ENCODE data around the gene GNMT.
"Not testable (repeated sequence)": the region's sequence is repeated elsewhere in the genome, so short reads cannot be mapped to it uniquely, and the experiment has no call there.

The GNMT gene

DNA sequence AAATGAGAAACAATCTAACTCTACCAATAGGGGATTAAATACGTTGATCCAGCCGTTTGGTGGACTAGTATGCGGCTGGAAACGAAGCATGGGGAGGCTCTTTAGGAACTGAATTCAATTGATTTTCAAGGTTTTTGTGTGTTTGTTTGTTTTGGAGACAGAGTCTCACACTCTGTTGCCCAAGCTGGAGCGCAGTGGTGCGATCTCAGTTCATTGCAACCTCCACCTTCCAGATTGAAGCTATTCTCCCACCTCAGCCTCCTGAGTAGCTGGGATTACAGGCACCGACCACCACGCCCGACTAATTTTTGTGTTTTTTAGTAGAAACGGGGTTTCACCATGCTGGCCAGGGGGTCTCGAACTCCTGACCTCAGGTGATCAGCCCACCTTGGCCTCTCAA, 24.2 kb upstream of the GNMT start:
- no peaks in the 10 kb centered on the region for H3K9me3 Mint-ChIP-seq
- no peak overlapping the region for H3K4me3 Mint-ChIP-seq
- no peaks in the 10 kb centered on the region for H3K27me3 Mint-ChIP-seq (ENCODE audit: low read depth)
- H3K27ac Mint-ChIP-seq, result no peak overlapping the region
- H3K36me3 Mint-ChIP-seq (ENCODE audit: low read depth), result peaks cover 42% of the 10 kb centered on the region
- peaks cover 18% of the 10 kb centered on the region for H3K4me1 Mint-ChIP-seq (ENCODE audit: low read depth)

DNA sequence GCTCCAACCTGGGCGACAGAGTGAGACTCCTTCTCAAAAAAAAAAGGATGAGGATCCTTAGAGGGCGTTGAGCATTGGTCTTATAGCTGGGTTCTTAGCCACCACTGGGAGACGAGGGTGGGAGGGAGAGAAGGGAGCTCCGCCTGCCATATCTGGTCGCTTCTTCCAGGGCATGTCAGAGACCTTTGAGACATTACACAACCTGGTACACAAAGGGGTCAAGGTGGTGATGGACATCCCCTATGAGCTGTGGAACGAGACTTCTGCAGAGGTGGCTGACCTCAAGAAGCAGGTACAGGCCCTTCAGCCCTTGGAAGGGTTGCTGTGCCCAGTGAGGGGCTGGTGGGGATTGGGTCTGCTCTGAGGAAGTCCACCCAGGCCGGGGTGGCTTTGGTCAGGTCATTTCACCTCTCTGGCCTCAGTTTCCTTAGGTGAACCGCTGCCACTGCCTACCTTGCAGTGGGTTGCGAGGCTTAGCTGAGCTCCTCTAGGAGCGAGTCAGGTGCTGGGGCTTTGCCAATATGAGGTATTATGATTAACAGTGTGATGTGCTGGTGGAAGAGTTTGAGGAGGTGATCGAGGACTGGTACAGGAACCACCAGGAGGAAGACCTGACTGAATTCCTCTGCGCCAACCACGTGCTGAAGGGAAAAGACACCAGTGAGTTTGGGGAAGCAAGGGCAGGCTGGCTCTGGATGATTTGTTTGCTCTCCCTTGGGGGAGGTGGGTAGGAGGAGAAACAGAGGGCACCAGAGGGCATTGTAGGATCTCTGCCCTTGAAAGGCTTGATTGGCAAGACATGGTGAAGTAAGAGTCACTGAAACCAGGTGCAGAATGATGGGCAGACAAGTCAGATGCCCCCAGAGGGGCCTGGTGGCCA, 22.8 kb upstream of the GNMT start:
- Mint-ChIP-seq H3K4me1 (ENCODE audit: low read depth) (peaks cover 7% of the 10 kb centered on the region), H3K27me3 (ENCODE audit: low read depth) (no peaks in the 10 kb centered on the region), H3K9me3 (no peaks in the 10 kb centered on the region), H3K27ac (no peak overlapping the region), H3K36me3 (ENCODE audit: low read depth) (peaks cover 34% of the 10 kb centered on the region), H3K4me3 (no peak overlapping the region)

DNA sequence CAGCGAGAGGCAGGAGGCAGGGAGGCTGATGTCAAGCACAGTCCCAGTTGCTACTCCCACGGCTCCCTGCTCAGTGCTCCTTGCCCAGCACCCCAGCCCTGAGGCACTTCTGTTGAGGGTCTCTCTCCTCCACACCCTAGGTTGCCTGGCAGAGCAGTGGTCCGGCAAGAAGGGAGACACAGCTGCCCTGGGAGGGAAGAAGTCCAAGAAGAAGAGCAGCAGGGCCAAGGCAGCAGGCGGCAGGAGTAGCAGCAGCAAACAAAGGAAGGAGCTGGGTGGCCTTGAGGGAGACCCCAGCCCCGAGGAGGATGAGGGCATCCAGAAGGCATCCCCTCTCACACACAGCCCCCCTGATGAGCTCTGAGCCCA, 22.1 kb upstream of the GNMT start:
- H3K36me3 Mint-ChIP-seq (ENCODE audit: low read depth), result peaks cover 29% of the 10 kb centered on the region
- H3K4me3 Mint-ChIP-seq, result no peak overlapping the region
- peaks cover 1% of the 10 kb centered on the region for H3K4me1 Mint-ChIP-seq (ENCODE audit: low read depth)
- no peak overlapping the region for H3K27ac Mint-ChIP-seq
- no peaks in the 10 kb centered on the region for H3K27me3 Mint-ChIP-seq (ENCODE audit: low read depth)
- no peaks in the 10 kb centered on the region for H3K9me3 Mint-ChIP-seq

DNA sequence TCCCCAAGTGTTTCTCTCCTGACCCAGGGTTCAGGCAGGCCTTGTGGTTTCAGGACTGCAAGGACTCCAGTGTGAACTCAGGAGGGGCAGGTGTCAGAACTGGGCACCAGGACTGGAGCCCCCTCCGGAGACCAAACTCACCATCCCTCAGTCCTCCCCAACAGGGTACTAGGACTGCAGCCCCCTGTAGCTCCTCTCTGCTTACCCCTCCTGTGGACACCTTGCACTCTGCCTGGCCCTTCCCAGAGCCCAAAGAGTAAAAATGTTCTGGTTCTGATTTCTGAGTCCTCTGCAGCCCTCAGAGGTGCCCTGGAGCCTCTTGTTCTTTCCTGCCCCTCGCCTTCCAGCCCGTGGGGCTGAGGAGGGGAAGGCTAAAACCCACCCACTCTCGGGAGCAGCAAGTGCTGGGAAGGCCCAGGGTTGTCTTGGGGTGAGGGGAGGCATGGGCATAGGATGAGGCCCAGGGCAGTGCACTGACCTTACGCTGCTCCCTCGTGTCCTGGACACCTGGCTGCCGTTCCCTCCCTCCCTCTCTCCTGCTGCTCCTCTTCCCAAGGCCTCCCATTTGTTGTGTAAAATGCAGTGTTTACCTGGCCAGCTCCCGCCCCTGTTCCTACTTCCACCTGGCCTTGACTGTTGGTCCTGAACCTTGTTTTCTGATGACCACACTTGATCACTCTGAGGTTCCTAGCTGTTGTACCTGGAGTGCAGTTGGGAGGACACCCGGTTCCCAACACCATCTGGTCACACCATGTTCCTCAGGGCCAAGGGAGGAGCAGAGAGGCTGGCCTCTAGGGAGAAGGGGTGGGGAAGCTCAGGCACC, 21.4 kb upstream of the GNMT start:
- H3K36me3 Mint-ChIP-seq (ENCODE audit: low read depth), result peaks cover 27% of the 10 kb centered on the region
- no peaks in the 10 kb centered on the region for H3K9me3 Mint-ChIP-seq
- no peak overlapping the region for H3K27ac Mint-ChIP-seq
- H3K27me3 Mint-ChIP-seq (ENCODE audit: low read depth), result no peaks in the 10 kb centered on the region
- peaks cover 2% of the 10 kb centered on the region for H3K4me1 Mint-ChIP-seq (ENCODE audit: low read depth)
- no peak overlapping the region for H3K4me3 Mint-ChIP-seq

DNA sequence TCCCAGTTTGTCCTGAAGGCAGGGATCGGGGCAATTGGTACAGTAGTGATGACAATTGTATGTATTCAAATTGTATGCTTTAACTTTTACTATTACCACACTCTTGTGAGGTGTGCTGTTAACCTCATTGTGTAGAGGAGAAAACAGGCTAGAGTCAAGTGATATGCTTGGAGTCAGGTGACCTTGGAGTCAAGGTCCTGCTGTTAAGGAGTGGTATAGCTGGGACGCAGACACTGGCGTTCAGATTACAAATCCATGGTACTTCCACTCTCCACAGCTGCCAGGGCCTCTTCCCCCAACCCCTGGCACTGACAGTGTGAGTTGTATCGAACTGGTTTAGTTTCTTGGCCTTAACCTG, 20.8 kb upstream of the GNMT start:
- Mint-ChIP-seq H3K4me3 (no peak overlapping the region), H3K27me3 (ENCODE audit: low read depth) (no peaks in the 10 kb centered on the region), H3K27ac (no peak overlapping the region), H3K9me3 (no peaks in the 10 kb centered on the region), H3K36me3 (ENCODE audit: low read depth) (peaks cover 29% of the 10 kb centered on the region), H3K4me1 (ENCODE audit: low read depth) (peaks cover 2% of the 10 kb centered on the region)

DNA sequence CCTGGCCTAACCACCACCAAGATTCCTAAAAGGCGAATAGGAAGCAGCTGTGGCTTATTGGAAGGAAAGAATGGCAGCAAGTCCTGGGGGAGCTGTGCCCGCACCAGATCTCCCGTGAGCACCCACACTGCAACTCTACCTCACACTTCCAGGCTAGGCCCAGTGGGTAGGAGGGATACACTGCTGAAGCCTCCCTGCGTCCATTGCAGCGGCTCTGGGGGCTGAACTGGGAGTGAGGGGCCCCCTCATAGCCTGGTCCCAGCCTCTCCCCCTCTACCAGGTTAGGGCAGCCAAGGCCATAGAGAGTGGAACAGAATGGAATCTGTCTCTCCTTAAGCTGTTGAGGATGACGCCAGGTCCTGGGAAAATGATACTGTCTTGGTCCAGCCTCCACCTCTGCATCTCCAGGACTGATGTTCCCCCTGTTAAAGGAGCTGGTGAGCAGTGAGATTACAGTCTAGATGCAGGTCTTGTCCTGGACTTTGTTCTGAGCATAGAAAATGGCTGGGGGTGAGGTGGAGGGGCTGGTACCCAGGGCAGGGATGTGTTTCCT, 20.0 kb upstream of the GNMT start:
- Mint-ChIP-seq H3K36me3 (ENCODE audit: low read depth) (peaks cover 26% of the 10 kb centered on the region), H3K27ac (no peak overlapping the region), H3K9me3 (no peaks in the 10 kb centered on the region), H3K4me1 (ENCODE audit: low read depth) (peaks cover 2% of the 10 kb centered on the region), H3K27me3 (ENCODE audit: low read depth) (no peaks in the 10 kb centered on the region), H3K4me3 (no peak overlapping the region)

DNA sequence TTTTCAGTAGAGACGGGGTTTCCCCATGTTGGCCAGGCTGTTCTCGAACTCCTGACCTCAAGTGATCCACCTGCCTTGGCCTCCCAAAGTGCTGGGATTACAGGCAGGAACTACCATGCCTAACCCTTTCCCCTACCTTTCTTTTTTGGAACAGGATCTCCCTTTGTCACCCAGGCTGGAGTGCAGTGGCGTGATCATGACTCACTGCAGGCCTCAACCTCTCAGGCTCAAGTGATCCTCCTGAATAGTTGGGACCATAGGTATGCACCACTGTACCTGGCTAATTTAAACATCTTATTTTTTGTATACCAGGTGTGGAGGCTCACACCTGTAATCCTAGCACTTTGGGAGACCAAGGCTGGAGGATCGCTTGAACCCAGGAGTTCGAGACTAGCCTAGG, 19.2 kb upstream of the GNMT start:
- H3K9me3 Mint-ChIP-seq; H3K4me3 Mint-ChIP-seq; H3K27me3 Mint-ChIP-seq (ENCODE audit: low read depth); H3K4me1 Mint-ChIP-seq (ENCODE audit: low read depth); H3K27ac Mint-ChIP-seq: not testable (repeated sequence)
- H3K36me3 Mint-ChIP-seq (ENCODE audit: low read depth), result peaks cover 19% of the 10 kb centered on the region

DNA sequence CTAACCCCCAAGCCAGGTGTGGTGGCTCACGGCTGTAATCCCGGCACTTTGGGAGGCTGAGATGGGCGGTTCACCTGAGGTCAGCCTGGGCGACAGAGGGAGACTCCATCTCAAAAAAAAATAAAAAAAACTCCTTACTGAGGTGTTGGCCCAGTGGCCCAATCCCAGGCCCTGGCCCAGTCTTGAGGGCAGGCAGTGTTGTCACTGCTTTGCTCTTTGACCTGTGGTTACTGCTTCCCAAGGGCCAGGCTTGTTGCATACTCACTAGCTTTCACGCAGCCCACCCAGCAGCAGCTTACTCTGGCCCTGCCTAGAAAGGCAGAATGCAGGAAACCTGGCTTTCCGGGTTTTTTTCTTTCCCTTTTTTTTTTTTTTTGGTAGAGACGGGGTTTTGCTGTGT, 18.1 kb upstream of the GNMT start:
- H3K27me3 Mint-ChIP-seq (ENCODE audit: low read depth), result no peaks in the 10 kb centered on the region
- H3K9me3 Mint-ChIP-seq, result no peaks in the 10 kb centered on the region
- H3K36me3 Mint-ChIP-seq (ENCODE audit: low read depth), result peaks cover 19% of the 10 kb centered on the region
- H3K4me3 Mint-ChIP-seq, result no peak overlapping the region
- no peak overlapping the region for H3K27ac Mint-ChIP-seq
- peaks cover 2% of the 10 kb centered on the region for H3K4me1 Mint-ChIP-seq (ENCODE audit: low read depth)

DNA sequence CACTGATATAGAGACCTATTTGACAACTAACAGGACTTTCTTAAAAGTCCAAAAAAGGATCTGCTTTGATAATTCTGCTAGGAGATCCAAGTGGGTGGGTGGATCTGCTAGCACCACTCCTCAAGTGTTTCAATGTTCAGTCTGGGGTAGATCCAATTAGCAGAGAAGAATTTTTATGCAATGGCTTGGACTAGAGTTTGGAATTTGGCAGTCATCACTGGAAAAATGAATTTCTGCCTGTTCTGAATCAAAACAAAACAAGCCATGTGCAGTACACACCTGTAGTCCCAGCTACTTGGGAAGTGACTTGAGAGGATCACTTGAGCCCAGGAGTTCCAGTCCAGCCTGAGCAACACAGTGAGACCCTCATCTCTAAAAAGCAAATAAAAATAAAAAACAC, 12.6 kb upstream of the GNMT start:
- no peak overlapping the region for H3K27ac Mint-ChIP-seq
- H3K36me3 Mint-ChIP-seq (ENCODE audit: low read depth), result peaks cover 7% of the 10 kb centered on the region
- H3K4me3 Mint-ChIP-seq, result no peak overlapping the region
- H3K4me1 Mint-ChIP-seq (ENCODE audit: low read depth), result peaks cover 2% of the 10 kb centered on the region
- H3K27me3 Mint-ChIP-seq (ENCODE audit: low read depth), result no peaks in the 10 kb centered on the region
- H3K9me3 Mint-ChIP-seq, result no peaks in the 10 kb centered on the region

DNA sequence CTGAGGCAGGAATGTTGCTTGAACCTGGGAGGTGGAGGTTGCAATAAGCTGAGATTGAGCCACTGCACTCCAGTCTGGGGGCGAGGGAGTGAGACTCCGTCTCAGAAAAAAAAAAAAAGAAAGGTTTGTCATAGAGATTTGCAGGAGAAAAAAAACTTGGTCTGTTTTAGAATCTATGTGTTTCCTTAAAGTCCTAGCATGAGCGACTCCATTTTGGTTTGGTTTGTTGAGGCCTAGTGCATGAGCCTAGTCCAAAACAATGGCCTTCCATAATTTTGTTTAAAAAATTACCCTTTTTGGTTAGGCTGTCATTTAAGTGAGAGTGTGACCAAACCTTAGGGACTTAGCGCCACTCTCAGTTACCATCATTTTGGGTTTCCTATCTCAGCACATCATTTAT, 8.2 kb upstream of the GNMT start:
- Mint-ChIP-seq H3K27me3 (ENCODE audit: low read depth) (no peaks in the 10 kb centered on the region), H3K9me3 (no peaks in the 10 kb centered on the region), H3K4me3 (no peak overlapping the region), H3K36me3 (ENCODE audit: low read depth) (peaks cover 3% of the 10 kb centered on the region), H3K4me1 (ENCODE audit: low read depth) (no peaks in the 10 kb centered on the region), H3K27ac (no peak overlapping the region)

DNA sequence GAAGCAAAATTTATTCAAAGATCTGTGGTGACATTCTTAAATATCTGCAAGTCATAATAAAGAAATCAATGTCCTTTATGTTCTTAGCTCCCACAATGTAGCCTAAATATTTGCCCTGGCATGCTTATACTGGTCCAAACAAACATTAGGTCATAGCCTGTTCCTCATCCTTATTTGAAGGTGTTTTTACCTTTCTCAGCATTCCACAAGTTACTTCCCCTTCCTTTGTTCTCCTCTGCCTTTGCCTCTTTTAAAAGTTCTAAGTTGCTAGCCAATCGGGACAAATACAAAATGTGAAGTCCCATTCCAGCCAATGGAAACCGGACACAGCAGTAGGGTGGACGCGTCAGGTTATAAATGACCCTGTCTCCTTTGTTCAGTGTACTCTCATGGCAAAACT, 6.1 kb upstream of the GNMT start:
- not testable (repeated sequence) for H3K4me1 Mint-ChIP-seq (ENCODE audit: low read depth); H3K27ac Mint-ChIP-seq; H3K9me3 Mint-ChIP-seq; H3K36me3 Mint-ChIP-seq (ENCODE audit: low read depth); H3K27me3 Mint-ChIP-seq (ENCODE audit: low read depth); H3K4me3 Mint-ChIP-seq

DNA sequence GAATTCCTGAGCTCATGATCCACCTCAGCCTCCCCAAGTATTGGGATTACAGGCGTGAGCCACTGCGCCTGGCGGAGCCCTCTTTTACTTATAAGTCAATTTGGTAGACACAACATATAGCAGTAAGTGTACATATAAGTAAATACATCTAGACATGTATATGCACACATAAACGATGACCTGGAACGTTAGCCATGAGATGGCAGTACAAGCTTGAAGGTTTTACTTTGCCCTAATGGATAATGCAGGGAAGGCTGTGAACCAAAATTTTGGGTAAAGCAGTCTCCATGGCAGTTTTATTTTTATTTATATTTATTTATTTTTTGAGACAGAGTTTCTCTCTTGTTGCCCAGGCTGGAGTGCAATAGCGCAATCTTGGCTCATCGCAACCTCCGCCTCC, 2.4 kb upstream of the GNMT start:
- Mint-ChIP-seq H3K4me3 (no peak overlapping the region), H3K4me1 (ENCODE audit: low read depth) (peaks cover 4% of the 10 kb centered on the region), H3K9me3 (no peaks in the 10 kb centered on the region), H3K36me3 (ENCODE audit: low read depth) (peaks cover 13% of the 10 kb centered on the region), H3K27ac (no peak overlapping the region), H3K27me3 (ENCODE audit: low read depth) (peaks cover 13% of the 10 kb centered on the region)

DNA sequence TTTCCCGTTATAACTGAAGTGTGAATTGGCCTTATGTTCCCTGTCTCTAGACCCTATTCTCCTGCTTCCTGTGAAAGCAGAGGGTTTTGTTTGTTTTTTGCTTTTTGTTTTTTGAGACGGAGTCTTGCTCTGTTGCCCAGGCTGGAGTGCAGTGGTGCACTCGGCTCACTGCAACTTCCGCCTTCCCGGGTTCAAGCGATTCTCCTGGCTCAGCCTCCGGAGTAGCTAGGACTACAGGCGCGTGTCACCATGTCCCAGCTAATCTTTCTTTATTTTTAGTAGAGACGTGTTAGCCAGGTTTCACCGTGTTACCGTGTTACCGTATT, 674 bp upstream of the GNMT start:
- Mint-ChIP-seq H3K4me3 (peak overlapping the region; percentile 42), H3K36me3 (ENCODE audit: low read depth) (peaks cover 14% of the 10 kb centered on the region), H3K9me3 (no peaks in the 10 kb centered on the region), H3K27ac (no peak overlapping the region), H3K4me1 (ENCODE audit: low read depth) (peaks cover 4% of the 10 kb centered on the region), H3K27me3 (ENCODE audit: low read depth) (peaks cover 13% of the 10 kb centered on the region)

DNA sequence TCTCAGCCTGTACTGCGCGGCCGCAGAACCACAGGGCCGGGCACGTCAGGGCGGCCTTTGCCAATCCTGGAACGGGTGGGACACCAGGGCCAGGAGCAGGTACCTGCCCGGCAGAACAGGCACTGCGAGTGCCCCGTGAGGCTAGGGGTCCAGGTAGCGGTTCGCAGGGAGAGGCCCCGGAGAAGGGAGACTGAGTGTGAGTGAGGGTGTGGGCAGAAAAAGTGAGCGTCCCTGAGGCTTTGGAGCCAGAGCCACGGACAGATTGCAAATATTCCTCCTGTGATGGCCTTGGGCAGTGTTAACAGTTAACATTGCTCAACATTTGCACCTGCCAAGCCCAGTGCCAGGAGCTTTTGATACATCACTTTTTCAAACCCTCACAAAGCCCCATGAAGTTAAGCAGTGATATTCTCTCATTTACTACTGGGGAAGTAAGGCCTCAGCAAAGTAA, 491 bp downstream of the GNMT start:
- no peak overlapping the region for H3K4me3 Mint-ChIP-seq
- H3K36me3 Mint-ChIP-seq (ENCODE audit: low read depth), result peaks cover 14% of the 10 kb centered on the region
- peaks cover 4% of the 10 kb centered on the region for H3K4me1 Mint-ChIP-seq (ENCODE audit: low read depth)
- H3K9me3 Mint-ChIP-seq, result no peaks in the 10 kb centered on the region
- H3K27me3 Mint-ChIP-seq (ENCODE audit: low read depth), result peaks cover 13% of the 10 kb centered on the region
- H3K27ac Mint-ChIP-seq, result no peak overlapping the region

DNA sequence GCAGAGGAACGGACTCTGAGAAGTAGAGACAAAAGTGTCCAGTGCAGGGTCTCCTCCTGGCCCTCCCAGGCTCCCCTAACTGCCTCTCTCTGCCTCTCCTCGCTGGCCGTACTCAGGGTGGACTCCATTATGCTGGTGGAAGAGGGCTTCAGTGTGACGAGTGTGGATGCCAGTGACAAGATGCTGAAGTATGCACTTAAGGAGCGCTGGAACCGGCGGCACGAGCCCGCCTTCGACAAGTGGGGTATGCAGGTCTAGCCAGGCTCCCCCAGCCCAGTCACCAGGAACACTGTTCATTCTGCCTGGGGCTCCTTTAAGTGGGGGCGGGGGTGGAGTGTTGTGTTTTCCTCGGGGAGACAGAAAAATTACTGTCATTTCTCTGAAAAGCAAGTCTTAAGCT, 1.5 kb downstream of the GNMT start:
- Mint-ChIP-seq H3K27ac (no peak overlapping the region), H3K27me3 (ENCODE audit: low read depth) (peaks cover 13% of the 10 kb centered on the region), H3K4me3 (no peak overlapping the region), H3K36me3 (ENCODE audit: low read depth) (peaks cover 12% of the 10 kb centered on the region), H3K4me1 (ENCODE audit: low read depth) (peaks cover 4% of the 10 kb centered on the region), H3K9me3 (no peaks in the 10 kb centered on the region)
